ENCODE data around the gene INAFM2.

- TF ChIP-seq CTCF (IDR thresholded peaks at IDR 0.05 in 8 of 11, conservative IDR thresholded peaks at IDR 0.05 in 3 of 11), result no peak
- TF ChIP-seq POLR2AphosphoS5 (IDR thresholded peaks at IDR 0.05), result no peak
- TF ChIP-seq POLR2A (IDR thresholded peaks at IDR 0.05), result no peak
Observed at GRCh38 chr15:40290545-40290917, 33.0 kb upstream of the INAFM2 start.
